ENCODE measurements around the gene DPP8.

GRCh38 chr15:65393091-65393490, 124.4 kb downstream of the DPP8 start:
- TF ChIP-seq CTCF (IDR thresholded peaks at IDR 0.05) (no peak), POLR2A (IDR thresholded peaks at IDR 0.05) (no peak)
